ENCODE data around the gene TNS3. TPM values are rescaled to one million over a fixed set of nuclear protein-coding genes. Genes with fewer than 3 reads are reported as not detected.
"Not testable (repeated sequence)": the region's sequence is repeated elsewhere in the genome, so short reads cannot be mapped to it uniquely, and the experiment has no call there.

The TNS3 gene
- total RNA-seq, 1 donor from 2014 or later = 426 TPM

- Mint-ChIP-seq H3K9me3 (ENCODE audit: low read depth) (peaks cover 6% of the 10 kb centered on the region), H3K4me1 (ENCODE audit: low read depth) (peaks cover 53% of the 10 kb centered on the region), H3K27me3 (ENCODE audit: low read depth) (no peaks in the 10 kb centered on the region), H3K36me3 (ENCODE audit: low read depth) (peaks cover 2% of the 10 kb centered on the region), H3K27ac (ENCODE audit: unreplicated experiment) (peak overlapping the region; percentile 78), H3K4me3 (ENCODE audit: unreplicated experiment) (no peak overlapping the region)
- DNase-seq (ENCODE audit: low spot score) = no peak
- peak; percentile 17 for TF ChIP-seq CTCF (IDR thresholded peaks at IDR 0.05)
Observed at GRCh38 chr7:47596502-47597202, 14.7 kb upstream of the TNS3 start.

GRCh38 chr7:47594406-47594805, 12.5 kb upstream of the TNS3 start:
- DNase-seq (ENCODE audit: low spot score) = no peak
- Mint-ChIP-seq H3K27me3 (ENCODE audit: low read depth) (no peaks in the 10 kb centered on the region), H3K4me3 (ENCODE audit: unreplicated experiment) (no peak overlapping the region), H3K36me3 (ENCODE audit: low read depth) (peaks cover 2% of the 10 kb centered on the region), H3K27ac (ENCODE audit: unreplicated experiment) (no peak overlapping the region), H3K4me1 (ENCODE audit: low read depth) (peaks cover 52% of the 10 kb centered on the region), H3K9me3 (ENCODE audit: low read depth) (peaks cover 6% of the 10 kb centered on the region)
- no peak for TF ChIP-seq CTCF (IDR thresholded peaks at IDR 0.05)

- H3K27ac Mint-ChIP-seq (ENCODE audit: unreplicated experiment) = peak overlapping the region; percentile 74
- DNase-seq (ENCODE audit: low spot score) = no peak
- no peak for TF ChIP-seq CTCF (IDR thresholded peaks at IDR 0.05)
- H3K4me1 Mint-ChIP-seq (ENCODE audit: low read depth) = peaks cover 56% of the 10 kb centered on the region
- H3K9me3 Mint-ChIP-seq (ENCODE audit: low read depth) = no peaks in the 10 kb centered on the region
- no peaks in the 10 kb centered on the region for H3K27me3 Mint-ChIP-seq (ENCODE audit: low read depth)
- H3K36me3 Mint-ChIP-seq (ENCODE audit: low read depth) = no peaks in the 10 kb centered on the region
- H3K4me3 Mint-ChIP-seq (ENCODE audit: unreplicated experiment) = peak overlapping the region; percentile 16
Observed at GRCh38 chr7:47591655-47592572, 10.0 kb upstream of the TNS3 start.

- DNase-seq (ENCODE audit: low spot score) = no peak
- Mint-ChIP-seq H3K4me3 (ENCODE audit: unreplicated experiment) (no peak overlapping the region), H3K4me1 (ENCODE audit: low read depth) (peaks cover 57% of the 10 kb centered on the region), H3K27ac (ENCODE audit: unreplicated experiment) (peak overlapping the region; percentile 74), H3K27me3 (ENCODE audit: low read depth) (no peaks in the 10 kb centered on the region), H3K9me3 (ENCODE audit: low read depth) (no peaks in the 10 kb centered on the region), H3K36me3 (ENCODE audit: low read depth) (no peaks in the 10 kb centered on the region)
- TF ChIP-seq CTCF (IDR thresholded peaks at IDR 0.05) = no peak
Observed at GRCh38 chr7:47591089-47591654, 9.3 kb upstream of the TNS3 start.

- peaks cover 60% of the 10 kb centered on the region for H3K4me1 Mint-ChIP-seq (ENCODE audit: low read depth)
- H3K4me3 Mint-ChIP-seq (ENCODE audit: unreplicated experiment); H3K27me3 Mint-ChIP-seq (ENCODE audit: low read depth); DNase-seq (ENCODE audit: low spot score); H3K9me3 Mint-ChIP-seq (ENCODE audit: low read depth); H3K36me3 Mint-ChIP-seq (ENCODE audit: low read depth): not testable (repeated sequence)
- H3K27ac Mint-ChIP-seq (ENCODE audit: unreplicated experiment) = peak overlapping the region; percentile 79
Observed at GRCh38 chr7:47590215-47590614, 8.3 kb upstream of the TNS3 start.

Measured in chondrocyte (in vitro differentiated cells).